Frontal cortex (tissue), 4 donors: ENCODE data around the gene KDM6A. TPM values are rescaled to one million over a fixed set of nuclear protein-coding genes. Genes with fewer than 3 reads are reported as not detected.
"Not testable (repeated sequence)": the region's sequence is repeated elsewhere in the genome, so short reads cannot be mapped to it uniquely, and the experiment has no call there.

Experiments
- DNase-seq, 2 donors: peaks; one replicate each; pipeline ENCODE4 v3.0.0; 2012; ENCODE audit warnings: low spot score in 2 of 2
- FAIRE-seq: peaks from 2 replicates; lab custom pipeline; 2012; peaks lifted over from hg19 to GRCh38; lab: Jason Lieb, UNC
- total RNA-seq: library from RNA; depleted of rRNA; stranded (reverse); fragments of >200 nt; gene quantifications from one replicate; pipeline ENCODE4 v1.2.3, GENCODE V29; 2014
- donor health status: control.
- donor health status: control.
- donor health status: control.

Gene KDM6A
- total RNA-seq, 1 donor from 2014 or later = 27.7 TPM

DNA sequence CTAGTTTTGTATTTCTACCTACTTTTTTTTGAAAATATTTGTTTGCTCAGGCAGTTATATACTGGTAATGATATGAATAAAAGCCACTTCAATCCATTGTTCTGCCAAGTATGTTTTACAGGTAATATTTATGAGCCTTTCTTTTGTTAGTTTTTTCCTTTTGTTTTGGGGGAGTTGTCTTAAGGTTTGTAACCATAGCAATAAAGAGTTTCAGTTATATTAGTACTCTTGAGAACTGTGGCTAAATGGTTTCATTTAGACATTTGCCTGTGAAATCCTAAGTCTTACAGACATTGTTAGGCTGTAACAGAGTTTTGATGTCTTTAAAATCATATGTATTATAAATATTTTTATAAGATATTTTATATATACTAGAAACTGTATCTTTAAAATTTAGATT, 177.6 kb downstream of the KDM6A start:
- no peak for FAIRE-seq
- no peak for DNase-seq

DNA sequence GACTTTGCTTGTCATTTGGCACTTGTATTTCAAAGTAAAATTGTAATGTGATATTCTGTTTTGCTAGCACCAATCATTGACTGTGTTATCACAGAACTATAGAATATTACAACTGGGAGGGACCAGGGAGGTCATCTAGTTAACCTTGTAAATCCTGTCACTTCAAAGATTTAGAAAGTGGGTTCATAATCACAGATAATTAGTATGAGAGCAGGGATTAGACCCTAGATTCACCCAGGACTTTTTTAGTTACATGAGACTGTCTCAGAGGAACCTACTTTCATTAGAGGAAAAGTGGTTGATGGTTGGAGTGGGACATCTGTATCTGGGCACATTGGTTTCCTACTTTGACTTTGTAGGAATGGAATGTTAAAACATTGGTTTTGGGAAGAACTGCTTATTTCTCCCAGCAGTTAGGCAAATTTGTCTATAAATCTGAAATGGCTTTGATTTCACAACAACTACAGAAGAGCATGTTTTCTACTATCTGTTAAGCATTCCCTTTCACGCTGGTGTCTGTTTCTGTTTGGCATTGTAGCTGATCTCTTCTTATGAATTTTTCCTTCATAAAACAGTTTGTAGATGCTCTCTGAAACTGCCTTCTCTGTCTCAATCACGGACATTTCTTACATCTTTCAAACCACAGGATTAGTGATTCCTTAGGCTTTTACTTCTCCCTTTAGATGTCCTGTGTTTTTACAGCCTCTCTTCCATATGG, 183.6 kb downstream of the KDM6A start:
- DNase-seq (no peak), FAIRE-seq (no peak)

DNA sequence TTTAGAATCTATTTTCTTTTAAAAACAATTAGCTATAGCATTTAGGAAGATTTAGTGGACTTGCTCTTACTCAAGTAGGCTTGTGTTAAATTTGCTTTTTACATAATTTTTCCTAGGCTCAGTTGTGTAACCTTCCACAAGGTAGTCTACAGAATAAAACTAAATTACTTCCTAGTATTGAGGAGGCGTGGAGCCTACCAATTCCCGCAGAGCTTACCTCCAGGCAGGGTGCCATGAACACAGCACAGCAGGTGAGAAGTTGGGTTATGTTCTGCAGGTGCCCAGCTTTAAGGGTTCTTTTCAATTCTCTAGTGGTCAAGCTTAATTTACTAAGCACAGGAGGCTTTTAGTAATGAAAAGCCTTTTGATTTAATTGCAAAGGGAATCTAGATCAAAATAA, 186.9 kb downstream of the KDM6A start:
- DNase-seq, FAIRE-seq: not testable (repeated sequence)

DNA sequence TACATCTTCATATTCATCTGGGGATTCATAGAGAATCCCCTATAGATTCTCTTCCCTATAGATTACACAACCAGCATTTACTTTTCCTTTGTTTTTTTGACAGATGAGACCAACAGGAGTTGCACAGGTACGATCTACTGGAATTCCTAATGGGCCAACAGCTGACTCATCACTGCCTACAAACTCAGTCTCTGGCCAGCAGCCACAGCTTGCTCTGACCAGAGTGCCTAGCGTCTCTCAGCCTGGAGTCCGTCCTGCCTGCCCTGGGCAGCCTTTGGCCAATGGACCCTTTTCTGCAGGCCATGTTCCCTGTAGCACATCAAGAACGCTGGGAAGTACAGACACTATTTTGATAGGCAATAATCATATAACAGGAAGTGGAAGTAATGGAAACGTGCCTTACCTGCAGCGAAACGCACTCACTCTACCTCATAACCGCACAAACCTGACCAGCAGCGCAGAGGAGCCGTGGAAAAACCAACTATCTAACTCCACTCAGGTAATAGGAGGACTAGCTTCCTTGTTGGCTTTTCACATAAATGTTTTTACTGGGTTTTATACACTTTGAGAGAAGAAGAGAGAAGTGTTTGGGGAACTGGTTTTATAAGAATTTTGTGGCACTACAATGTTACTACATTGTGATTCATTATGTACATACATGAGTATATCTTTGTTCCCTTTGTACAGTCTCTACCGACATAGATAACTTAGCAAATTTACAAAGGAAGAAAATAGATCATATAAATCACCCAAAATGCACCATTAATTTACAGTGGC, 190.5 kb downstream of the KDM6A start:
- DNase-seq (no peak), FAIRE-seq (no peak)

DNA sequence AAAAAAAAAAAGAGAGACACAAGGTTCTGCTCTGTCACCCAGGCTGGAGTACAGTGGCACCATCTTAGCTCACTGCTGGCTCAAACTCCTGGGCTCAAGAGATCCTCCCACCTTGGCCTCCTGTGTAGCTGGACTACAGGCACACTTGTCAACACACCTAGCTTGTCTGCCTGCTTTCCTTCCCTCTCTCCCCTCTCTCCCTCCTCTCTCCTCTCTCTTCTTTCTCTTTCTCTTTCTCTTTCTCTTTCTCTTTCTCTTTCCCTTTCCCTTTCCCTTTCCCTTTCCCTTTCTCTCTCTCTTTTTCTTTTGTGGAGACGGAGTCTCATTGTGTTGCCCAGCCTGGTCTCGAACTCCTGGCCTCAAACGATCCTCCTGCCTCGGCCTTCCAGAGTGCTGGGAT, 195.6 kb downstream of the KDM6A start:
- no peak for FAIRE-seq
- no peak for DNase-seq

DNA sequence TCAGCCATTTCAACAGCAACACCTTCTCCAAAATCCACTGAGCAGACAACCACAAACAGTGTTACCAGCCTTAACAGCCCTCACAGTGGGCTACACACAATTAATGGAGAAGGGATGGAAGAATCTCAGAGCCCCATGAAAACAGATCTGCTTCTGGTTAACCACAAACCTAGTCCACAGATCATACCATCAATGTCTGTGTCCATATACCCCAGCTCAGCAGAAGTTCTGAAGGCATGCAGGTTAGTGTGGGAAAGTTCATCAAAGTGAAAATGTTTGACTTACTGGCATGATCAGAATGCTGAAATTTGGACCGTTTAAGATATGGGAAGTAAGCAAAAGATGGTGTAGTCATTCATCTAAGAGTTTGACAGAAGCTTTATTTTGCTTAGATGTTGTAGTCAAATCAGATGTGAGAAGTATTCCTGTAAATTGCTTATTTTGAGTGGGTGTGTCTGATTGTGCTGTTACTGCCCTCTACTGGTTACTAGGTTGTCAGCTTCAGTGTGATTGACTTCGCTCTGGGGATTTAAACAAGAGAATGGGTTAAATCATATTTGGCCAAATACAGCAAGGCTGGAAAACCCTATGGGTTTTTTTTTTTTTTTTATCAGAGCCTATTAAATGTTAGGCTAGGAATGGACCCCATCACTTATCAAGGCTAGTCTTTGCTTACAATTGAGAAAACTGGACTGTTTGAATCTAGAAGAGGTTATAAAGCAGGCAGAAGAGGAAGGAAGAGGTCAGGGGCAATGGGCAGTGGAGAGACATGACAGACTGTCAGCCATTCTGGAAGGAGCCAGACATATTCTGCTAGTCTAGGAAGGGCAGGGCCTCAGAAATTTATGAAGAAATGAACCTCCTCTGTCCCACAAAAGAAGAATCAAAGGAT, 197.4 kb downstream of the KDM6A start:
- DNase-seq (no peak), FAIRE-seq (no peak)

DNA sequence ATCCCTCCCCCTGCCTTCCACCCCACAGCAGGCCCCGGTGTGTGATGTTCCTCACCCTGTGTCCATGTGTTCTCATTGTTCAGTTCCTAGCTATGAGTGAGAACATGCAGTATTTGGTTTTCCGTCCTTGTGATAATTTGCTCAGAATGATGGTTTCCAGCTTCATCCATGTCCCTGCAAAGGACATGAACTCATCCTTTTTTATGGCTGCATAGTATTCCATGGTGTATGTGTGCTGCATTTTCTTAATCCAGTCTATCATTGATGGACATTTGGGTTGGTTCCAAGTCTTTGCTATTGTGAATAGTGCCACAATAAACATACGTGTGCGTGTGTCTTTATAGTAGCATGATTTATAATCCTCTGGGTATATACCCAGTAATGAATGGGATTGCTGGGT, 200.0 kb downstream of the KDM6A start:
- not testable (repeated sequence) for FAIRE-seq, DNase-seq

DNA sequence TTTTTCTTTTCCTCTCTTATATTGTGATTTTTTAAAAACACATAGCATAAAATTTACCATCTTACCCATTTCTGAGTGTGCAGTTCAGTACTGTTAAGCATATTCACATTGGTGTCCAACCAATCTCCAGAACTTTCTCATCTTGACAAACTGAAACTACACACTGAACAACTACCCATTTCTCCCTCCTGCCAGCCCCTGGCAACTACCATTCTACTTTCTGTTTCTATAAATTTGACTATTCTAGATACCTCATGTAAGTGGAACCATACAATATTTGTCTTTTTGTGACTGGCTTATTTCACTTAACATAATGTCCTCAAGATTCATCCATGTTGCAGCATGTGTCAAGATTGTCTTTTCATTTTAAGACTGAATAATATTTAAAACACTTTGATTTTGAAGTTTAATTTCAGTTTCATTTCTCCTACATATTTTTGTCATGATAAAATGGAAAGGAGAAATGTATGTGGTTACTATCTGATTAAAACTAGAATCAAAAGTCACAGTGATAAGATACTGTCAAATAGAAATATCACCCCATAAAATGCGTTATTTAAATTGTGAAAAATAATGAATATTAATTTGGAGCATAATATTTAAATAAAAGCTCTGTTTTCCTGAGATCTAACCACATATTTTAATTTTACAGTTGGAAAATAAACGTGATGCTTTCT, 204.9 kb downstream of the KDM6A start:
- DNase-seq (no peak), FAIRE-seq (peak; percentile 48)

DNA sequence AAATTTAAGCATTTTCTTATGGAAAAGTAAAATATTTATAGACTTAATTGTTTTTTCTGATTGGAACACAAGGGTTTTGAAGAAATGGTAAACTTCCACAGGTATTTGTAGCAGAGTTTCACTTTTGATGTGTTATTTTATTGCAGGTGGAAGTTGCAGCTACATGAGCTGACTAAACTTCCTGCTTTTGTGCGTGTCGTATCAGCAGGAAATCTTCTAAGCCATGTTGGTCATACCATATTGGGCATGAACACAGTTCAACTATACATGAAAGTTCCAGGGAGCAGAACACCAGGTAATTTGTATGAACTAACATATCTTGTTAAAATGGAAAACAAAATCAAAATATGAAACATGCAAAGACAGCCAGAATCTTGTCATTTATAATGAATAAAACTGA, 210.3 kb downstream of the KDM6A start:
- no peak for FAIRE-seq
- no peak for DNase-seq

DNA sequence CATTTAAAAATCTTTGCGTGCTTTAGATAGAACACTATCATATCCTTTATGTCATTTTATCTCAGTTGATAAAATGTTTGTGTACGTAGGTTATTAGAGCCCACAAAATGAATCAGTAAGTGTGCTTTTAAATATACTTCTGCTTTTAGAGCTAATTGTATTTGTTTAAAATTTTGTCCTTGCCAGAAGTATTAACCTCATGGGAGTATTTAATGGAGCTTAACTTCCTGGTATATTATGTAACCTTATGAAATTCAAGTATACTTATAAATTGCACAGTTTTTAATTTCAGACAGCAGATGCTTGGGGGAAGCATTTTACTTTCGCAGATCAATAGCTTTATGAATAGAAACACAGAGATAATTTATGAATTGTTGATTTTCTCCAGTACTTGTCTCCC, 237.5 kb downstream of the KDM6A start:
- DNase-seq = no peak
- no peak for FAIRE-seq

DNA sequence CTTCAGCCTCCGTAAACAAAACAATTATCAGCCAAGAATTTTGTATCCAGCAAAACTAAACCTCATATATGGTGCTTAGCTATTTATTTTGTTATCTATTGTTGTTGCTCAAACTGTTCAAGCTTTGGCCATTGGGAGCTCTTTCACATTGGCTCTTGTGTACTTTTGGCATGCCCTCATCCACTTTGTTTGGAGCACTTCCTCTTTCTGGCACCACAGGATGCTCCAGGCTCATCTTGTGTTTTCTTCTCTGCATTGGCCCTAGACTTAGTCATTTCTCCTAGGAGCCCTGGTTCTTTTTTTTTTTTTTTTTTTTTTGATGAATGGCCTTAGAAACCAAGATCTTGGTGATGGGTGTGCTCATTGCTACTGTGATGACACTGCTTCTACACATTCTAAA, 253.2 kb downstream of the KDM6A start:
- no peak for DNase-seq
- FAIRE-seq = no peak

DNA sequence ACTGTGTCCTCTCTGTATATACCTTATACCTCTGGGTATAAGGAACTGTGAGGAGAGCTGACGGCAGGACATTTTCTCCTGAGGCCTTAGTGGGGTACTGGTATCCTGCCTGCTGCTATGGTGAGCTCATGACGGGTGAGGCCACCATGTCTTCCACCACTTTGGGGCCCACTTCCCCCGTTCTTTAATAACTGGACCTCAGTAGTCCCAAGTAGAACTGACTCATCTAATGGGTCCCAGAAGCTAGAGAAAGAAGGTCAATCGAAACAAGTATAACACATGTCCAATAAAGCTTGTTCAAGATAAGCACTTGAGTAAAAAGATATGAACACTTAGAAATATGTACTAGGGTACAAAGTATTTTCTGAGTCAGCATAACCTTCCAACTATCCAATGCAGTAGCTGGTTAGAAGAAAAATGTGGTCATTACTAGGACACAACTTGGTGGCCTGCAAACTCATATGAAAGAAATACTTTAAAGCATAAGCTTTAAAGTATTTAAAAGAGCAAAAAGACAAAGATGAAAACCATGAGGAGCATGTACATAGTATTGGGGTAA, 256.0 kb downstream of the KDM6A start:
- no peak for FAIRE-seq

DNA sequence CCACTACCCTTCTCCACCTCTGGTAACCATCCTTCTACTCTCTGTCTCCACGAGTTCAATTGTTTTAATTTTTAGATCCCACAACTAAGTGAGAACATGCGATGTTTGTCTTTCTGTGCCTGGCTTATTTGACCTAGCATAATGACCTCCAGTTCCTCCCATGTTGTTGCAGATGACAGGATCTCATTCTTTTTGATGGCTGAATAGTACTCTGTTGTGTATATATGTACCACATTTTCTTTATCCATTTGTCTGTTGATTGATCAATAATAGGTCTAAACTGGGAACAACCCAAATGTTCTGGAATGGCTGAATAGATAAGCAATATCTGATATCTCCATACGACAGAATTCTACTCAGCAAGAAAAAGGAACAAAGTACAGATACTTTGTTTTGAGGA, 260.5 kb downstream of the KDM6A start:
- DNase-seq = no peak
- FAIRE-seq = no peak

More for the DNA sequence above, 256.0 kb downstream of the KDM6A start:
- DNase-seq = no peak

DNA sequence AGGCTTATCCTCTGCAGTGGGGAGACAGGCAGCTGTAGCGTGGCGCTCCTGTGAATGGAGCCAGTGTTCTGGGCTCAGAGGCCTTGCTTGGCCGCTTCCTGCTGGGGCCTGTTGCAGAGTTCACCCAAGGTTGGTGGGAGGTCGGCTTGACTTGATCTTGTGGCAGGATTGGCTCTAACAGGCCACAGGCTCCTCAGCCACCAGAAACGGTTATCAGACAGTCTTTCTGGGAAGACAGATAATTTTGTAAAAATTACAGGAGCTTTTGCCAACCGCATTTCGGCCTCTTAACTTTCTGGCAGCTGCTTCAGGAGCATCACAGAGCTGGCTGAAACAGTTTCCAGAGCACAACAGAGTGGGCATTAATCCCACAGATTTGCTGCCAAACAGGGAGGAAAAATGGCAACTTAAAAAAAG, 261.3 kb downstream of the KDM6A start:
- DNase-seq = no peak
- FAIRE-seq = no peak

DNA sequence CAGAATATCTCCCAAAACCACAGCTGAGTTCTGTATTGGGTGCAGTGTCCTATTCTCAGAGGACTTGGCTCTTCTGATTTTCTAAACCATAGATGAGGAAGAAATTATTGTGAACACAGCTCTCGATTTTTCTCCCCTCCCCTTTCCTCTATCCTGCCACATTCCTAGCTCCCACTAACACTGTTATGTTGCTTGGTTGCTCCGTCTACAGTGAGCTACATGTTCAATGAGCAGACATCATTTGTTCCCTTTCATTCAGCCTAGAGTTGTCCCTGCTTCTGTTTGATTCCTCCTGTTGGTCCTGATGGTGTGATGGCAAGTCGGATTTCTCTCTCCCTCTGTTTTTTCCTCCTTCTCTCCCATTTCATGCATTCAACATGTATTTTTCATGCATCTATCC, 261.8 kb downstream of the KDM6A start:
- FAIRE-seq (no peak), DNase-seq (no peak)

DNA sequence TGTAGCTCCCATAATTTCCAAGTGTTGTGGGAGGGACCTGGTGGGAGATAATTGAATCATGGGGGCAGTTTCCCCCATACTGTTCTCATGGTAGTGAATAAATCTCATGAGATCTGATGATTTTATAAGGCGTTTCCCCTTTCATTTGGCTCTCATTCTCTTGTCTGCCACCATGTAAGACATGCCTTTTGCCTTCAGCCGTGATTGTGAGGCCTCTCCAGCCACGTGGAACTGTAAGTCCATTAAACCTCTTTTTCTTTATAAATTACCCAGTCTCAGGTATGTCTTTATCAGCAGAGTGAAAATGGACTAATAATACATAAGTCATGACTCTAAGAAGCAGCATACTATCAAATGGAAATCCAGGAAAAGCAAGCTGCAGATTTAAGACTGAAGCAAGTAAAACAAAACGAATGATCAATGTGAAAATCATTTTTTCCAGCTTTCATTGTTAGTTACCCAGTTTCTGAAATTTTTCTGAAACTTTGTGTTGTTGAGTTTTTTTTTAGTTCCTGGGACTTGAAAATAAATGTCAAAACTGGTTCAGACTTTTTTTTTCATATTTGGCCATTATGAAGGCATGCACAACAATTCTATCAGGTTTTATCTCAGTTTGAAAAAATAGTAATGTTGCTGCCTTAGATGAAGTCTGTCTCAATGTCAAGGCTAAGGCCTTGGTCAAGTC, 262.5 kb downstream of the KDM6A start:
- not testable (repeated sequence) for DNase-seq, FAIRE-seq

DNA sequence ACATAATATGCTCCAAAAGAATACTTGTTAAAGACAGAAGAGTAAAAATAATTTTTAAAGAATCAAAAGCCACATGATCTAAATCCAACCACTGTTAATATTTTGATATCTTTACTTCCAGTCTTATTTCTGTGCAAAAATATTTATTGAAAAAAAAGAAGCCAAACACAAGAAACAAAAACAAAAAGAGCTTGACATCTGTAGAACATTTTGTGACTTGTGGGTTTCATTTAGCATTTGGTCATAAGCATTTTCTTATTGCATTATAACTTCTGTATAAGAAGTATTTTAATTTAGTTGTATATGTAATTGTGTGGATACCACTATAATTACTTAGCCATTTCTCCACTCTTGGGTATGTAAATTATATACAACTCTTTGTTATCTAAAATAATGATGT, 264.5 kb downstream of the KDM6A start:
- no peak for FAIRE-seq
- no peak for DNase-seq

DNA sequence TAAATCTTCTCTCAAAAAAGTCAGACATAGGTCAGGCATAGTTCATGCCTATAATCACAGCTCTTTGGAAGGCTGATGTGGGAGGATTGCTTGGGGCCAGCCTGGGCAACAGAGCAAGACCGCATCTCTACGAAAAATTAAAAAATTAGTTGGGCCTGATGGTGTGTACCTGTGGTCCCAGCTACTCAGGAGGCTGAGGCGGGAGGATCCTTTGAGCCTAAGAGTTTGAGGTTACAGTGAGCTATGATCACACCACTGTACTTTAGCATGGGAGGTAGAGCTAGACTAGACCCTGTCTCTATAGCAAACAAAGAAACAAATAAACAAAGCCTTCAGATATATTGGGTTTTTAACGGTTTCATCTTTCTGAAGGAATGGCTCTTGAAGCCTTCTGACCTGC, 265.5 kb downstream of the KDM6A start:
- DNase-seq (no peak), FAIRE-seq (no peak)

DNA sequence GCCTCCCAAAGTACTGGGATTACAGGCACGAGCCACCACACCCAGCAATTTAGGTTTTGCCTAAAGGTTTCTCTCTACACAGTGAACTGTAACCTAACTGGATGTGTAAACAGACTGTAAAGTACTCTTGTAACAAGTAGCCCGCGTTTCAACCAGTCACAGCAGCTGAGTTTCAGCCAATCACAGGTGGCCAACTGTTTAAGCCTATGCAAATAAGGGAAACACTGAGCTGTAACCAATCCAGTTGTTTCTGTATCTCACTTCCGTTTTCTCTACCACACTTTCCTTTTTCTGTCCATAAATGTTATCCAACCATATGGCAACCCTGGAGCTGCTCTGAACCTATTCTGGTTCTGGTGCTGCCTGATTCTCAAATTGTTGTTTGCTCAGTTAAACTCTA, 267.8 kb downstream of the KDM6A start:
- DNase-seq = no peak
- no peak for FAIRE-seq
